ENCODE data around the gene KCNIP2.

KCNIP2 gene

DNA sequence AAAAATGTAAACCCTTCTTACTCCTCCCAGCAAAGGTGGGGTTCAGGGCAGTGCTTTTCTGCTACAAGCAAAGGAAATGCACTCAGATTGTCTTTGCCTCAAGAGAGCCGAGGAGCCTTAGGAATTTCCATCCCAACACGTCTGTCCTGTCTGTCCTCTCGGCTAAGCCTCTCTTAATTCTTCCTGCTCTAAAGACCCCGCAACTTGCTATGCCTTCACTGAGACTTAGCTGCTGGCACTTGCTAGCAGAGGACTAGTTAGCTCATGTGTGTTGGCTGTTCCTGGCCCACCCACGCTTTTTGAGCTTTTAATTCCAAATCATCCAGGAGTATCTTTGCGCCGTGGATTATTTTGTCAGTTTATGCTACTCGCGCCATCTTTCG lies 59.9 kb downstream of the KCNIP2 start:
- no peak for DNase-seq (ENCODE audit: low read depth in 2 of 2)

DNA sequence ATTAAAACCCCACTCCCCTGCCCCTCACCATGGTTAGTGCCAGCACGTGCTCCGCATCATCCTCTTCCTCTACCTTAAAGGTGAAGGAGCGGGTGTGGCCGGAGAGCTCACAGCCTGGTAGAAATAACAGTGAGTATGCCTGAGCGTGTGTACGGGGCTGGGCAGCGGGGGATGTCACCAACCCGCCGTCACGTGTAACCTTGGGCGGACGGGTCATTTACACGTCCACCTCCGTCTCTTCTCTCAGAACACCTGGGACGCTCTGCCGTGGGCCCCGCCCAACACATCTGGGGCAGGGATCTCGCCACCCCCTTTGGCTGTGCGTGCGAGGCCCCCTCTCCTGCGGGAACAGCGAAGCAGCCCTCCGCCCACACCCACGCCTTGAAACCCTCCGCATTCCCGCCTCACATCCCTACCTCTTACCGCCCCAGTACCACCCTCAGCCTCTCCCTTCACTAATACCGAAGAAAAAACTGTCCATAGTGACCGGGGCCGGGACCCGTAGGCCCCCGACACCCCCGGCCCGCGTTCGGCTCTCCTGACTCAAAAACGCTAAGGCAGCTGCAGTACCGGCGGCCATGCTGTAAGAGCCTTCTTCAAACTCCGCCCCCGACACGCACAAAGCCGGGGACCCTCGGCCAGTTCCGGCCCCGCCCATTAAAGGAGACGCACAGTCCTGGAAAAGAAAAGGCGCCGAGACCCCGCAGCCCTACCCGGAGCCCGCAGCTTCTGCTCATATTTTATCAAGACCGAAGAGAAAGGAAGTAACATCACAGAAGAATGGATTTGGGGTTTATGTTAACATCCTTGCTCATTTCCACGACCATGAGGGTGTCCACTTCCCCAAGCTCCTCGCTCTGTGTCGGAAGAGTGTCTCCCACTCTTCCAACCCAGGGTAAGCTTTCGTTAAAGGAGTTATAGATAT lies 60.5 kb downstream of the KCNIP2 start, which contains the start of gene NPM3:
Gene NPM3, minus strand, starts transcription at position 636 of the 925 bp plus-strand sequence. Its CDS starts 56 bp downstream, at position 580.
- peak; percentile 59 to 71 for DNase-seq (ENCODE audit: low read depth in 2 of 2)

GRCh38 chr10:101781984-101782810 lies 61.4 kb downstream of the KCNIP2 start:
- no peak for DNase-seq (ENCODE audit: low read depth in 2 of 2)

DNA sequence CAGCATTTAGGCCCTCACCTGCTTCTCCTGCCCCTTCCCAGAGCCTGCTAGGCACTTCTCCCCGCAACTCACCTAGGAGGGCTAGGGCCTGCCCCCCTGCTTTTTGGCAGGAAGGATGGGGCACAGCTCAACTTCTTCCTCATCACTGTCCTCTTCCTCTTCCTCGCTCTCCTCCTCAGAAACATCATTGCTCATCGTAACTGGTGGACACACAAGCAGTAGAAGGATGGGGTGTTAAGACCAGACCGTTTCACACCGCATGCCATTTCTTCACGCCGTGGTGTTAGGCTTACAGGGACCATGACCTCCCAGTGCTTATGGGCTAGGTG lies 62.0 kb downstream of the KCNIP2 start:
- no peak for DNase-seq (ENCODE audit: low read depth in 2 of 2)

GRCh38 chr10:101780818-101781654 lies 62.6 kb downstream of the KCNIP2 start:
- peak; percentile 39 to 47 for DNase-seq (ENCODE audit: low read depth in 2 of 2)

DNA sequence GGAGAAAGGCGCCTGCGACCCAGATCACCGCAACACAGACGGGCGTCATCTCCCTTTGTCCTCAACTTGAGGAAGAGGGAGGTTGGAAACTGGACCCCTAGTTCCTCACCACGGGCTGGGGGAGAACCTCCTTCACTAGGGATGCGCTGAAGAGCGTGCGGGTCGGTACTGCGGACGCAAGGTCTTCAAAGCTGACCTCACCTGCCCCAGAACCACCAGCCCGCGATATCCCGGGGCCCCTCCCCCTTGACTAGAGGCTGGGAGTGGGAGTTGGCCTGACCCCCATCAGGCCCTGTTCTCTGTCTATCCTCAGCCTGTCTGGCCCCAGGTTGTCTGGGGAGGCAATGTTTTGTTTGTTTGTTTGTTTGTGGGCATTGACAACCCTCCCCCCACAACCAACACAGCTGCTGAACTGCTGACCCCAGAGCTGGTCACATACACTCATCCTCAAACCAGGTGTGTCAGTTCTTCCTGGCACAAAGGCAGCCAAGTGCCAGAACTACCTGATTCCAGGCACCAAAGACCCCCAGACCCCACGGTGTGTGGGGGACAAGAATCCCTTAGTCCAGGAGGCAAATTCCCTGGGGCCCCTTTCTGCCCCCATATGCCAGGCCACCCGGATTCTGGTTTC lies 63.3 kb downstream of the KCNIP2 start:
- no peak for DNase-seq (ENCODE audit: low read depth in 2 of 2)

DNA sequence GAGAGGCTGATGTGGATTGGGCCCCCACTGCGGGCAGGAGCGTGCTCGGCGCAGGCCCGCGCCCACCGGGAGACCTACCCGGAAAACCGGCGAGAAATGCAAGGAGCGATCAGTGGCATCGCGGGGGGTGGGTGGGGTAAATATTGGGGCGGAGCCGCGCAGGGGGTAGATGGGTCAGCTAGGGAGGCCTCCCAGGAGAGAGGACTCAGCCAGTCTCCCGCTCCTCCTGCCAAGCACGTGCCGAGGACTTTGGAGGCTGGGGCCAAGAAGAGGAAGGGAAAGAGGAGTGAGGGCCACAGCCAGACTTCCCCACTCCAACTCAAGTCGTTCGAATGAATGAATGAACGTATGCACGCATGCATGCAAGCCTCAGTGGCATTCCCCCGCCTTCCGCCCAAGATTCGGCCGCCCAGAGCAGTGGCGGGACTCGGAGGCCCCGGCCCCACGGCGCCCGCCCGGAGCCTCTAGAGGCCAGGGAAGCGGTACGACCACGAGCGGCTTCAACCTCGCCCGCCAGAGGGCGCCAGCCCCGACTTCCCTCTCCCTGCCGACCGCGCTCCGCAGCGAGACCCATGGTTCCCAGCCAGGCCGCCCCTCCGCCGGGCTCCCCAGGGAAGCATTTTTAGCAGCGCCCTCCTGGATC lies 63.9 kb downstream of the KCNIP2 start:
- DNase-seq (ENCODE audit: low read depth in 2 of 2), result peak; percentile 56 to 72

GRCh38 chr10:101778781-101779543 lies 64.6 kb downstream of the KCNIP2 start:
- no peak for DNase-seq (ENCODE audit: low read depth in 2 of 2)

DNA sequence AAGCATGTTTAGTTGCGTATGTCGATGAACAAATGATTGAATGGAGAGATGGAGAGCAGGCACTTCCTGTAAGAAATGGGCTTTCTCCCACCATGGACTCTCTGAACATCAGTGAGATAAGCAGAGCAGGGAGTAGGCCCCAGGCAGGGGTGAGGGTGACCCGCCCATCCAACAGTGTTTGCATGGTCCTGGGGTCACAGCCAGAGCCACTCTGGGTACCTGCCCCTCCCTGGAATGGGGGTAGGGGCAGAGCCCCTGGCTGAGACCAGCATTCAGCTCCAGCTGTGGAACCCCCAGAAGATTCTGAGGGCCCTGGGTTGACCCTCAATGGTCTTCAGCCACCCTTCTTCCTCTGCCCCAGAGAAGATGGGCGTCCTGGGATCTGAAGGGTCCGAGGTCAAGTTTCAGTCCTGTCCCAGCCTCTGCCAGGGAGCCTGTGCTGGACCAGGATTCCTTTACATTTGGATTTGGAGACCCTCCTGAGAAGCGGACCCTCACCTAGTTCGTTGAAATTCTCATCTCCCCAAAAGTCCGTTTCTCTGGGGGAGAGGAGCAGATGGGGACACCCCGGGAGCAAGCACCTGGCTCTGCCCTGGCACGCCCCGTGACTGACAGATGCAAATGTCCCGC lies 65.3 kb downstream of the KCNIP2 start:
- no peak for DNase-seq (ENCODE audit: low read depth in 2 of 2)

DNA sequence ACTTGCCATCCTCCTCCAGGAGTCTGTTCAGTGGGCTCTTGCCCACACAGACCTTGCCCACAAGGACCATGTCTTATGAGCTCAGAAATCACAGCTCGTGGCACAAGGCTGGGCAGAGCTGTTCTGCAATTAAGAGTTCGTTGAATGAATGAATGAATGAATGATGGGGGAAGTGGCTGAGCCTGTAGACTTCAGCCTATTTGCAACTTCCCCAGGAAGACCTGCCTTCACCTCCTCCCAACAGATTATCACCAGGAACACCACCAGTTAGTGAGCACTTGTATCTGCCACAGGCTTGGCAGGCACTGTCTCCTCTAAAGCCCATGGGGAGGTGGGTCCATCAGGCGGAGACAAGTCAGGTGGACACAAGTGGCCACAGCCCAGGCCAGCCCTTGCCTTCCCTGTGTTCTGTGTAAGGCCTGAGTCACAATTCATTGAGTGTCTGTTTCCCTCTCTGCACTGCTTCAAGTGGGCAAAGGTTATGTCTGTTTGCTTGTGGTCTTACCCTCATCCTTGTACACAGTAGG lies 65.9 kb downstream of the KCNIP2 start:
- no peak for DNase-seq (ENCODE audit: low read depth in 2 of 2)

DNA sequence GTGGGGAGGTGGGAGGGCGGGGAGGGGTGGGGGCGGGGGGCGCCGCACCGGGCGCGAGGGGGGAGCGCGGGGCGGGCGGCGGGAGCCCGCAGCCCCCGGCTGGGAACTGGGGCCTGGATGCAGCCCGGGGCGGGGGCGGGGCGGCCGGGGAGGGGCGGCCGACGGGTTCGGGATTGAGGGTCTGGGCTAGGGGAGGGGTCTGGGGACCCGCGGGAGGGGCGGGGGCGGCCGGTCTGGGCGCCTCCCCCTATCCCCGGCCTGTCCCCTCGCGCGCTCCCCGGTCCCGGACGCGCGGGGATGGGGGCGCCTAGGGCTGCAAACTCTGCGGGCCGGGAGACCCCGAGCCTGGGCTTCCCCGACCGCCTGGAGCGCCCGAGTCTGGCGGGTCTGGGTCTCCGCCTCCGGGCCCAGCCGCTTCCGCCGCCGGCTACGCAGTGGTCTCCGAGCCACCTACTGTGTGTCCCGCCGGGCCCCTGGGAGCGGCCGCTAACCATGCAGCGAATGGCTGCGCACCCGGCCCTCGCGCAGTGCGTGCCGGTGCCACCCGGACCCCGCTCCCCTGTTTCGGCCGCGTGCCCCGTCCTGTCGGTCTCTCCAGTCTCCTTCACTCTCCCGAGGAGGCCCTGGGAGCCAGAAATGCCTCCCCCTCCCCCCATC lies 67.3 kb downstream of the KCNIP2 start:
- no peak for DNase-seq (ENCODE audit: low read depth in 2 of 2)

Measured in stimulated activated CD8-positive, alpha-beta memory T cell treated with anti-CD3 and anti-CD28 coated beads, Interleukin-2, amount 100 ng/mL, for 1 hour (primary cell).